Right lobe of liver (tissue), 4 donors: ENCODE measurements around the gene SNX32.

ENCODE experiments used
- CTCF ChIP-seq, 4 donors: fragments of 200-600 bp in 3 of 4; fragments of 450-650 bp in 1 of 4; IDR thresholded peaks; one replicate each; pipeline versions ENCODE4 v1.5.1 to v1.8.0; 2016 to 2022; ENCODE audit warnings: antibody characterized with exemption in 4 of 4, mild to moderate bottlenecking in 2 of 4
- POLR2A ChIP-seq: fragments of 450-650 bp; IDR thresholded peaks from one replicate; pipeline ENCODE4 v1.6.1; 2017; ENCODE audit warnings: antibody characterized with exemption, mild to moderate bottlenecking
- donor health status: DM: no; HTN: no; CAD: no.
- donor health status: DM: no; HTN: no; CAD: no.
- donor health status: DM: no; HTN: yes; CAD: no.

DNA sequence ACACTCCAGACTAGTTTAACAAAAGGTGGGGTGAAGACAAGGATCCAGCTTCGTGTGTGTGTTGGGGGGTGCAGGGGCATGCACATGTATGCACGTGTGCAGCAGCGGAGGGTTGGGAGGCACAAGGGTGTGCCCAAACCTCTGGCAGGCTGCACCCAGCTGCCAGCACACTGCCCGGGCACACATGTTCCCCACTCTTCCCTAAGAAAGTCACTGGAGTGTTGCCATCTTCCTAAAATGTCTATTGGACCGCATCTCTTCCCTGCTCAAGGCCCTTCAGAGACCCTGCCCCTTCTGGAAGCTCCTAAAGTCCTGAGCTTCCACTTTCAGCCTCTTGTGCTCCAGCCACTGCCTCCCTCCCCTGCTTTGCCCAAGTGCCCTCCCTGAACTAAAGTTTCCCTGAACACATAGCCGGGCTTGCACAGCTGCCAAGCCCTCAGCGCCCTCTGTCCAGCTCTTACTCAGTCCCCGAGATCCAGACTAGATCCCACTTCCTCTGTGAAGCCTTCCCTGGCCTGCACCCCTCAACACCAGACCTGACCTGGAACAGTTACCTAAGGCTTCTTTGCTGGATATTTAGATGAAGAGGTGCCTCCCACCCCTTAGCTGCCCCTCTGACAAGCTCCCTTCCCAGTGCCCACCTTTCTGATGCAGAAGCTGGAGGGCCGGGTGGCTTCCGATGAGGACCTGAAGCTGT is 18.2 kb downstream of the SNX32 start:
- TF ChIP-seq CTCF (IDR thresholded peaks at IDR 0.05) (no peak), POLR2A (no peak)
